ENCODE data around the gene PPIL1. TPM values are rescaled to one million over a fixed set of nuclear protein-coding genes. Genes with fewer than 3 reads are reported as not detected.

Gene PPIL1
- total RNA-seq, 2 donors from 2014 or later = 12.0 to 12.9 TPM

GRCh38 chr6:36850021-36850420 lies 24.6 kb downstream of the PPIL1 start:
- H3K9me3 ChIP-seq = no peaks in the 10 kb centered on the region
- ATAC-seq (ENCODE audit: insufficient number of reproducible peaks, low FRiP score, low read depth) (no peak), DNase-seq (ENCODE audit: low spot score) (no peak)
- no peaks in the 10 kb centered on the region for H3K27me3 ChIP-seq (replicated peaks; ENCODE audit: insufficient read depth)
- no peak for TF ChIP-seq CTCF (IDR thresholded peaks at IDR 0.05)
- no peaks in the 10 kb centered on the region for H3K36me3 ChIP-seq
- no peak overlapping the region for H3K27ac ChIP-seq
- H3K4me1 ChIP-seq (ENCODE audit: control insufficient read depth in 1 of 2, low read depth in 2 of 2) = peaks cover 6 to 28% of the 10 kb centered on the region in 2 donors
- no peak overlapping the region for H3K4me3 ChIP-seq

- TF ChIP-seq CTCF (IDR thresholded peaks at IDR 0.05) = no peak
- H3K36me3 ChIP-seq = no peaks in the 10 kb centered on the region
- no peak overlapping the region for H3K27ac ChIP-seq
- peak overlapping the region; percentile 33 for H3K4me3 ChIP-seq
- ATAC-seq (ENCODE audit: insufficient number of reproducible peaks, low FRiP score, low read depth) (no peak), DNase-seq (ENCODE audit: low spot score) (no peak)
- no peaks in the 10 kb centered on the region for H3K27me3 ChIP-seq (replicated peaks; ENCODE audit: insufficient read depth)
- H3K4me1 ChIP-seq (ENCODE audit: control insufficient read depth in 1 of 2, low read depth in 2 of 2) = peaks cover 6 to 24% of the 10 kb centered on the region in 2 donors
- H3K9me3 ChIP-seq = no peaks in the 10 kb centered on the region
These were observed 25.8 kb downstream of the PPIL1 start for GRCh38 chr6:36848658-36849441.

- no peak for DNase-seq (ENCODE audit: low spot score)
- ATAC-seq (ENCODE audit: insufficient number of reproducible peaks, low FRiP score, low read depth) = no peak
These were observed 26.6 kb downstream of the PPIL1 start for GRCh38 chr6:36847991-36848390.

GRCh38 chr6:36847152-36847551 lies 27.5 kb downstream of the PPIL1 start:
- Histone ChIP-seq H3K9me3 (no peaks in the 10 kb centered on the region), H3K27me3 (replicated peaks; ENCODE audit: insufficient read depth) (no peaks in the 10 kb centered on the region), H3K4me1 (ENCODE audit: control insufficient read depth in 1 of 2, low read depth in 2 of 2) (peaks cover 0 to 10% of the 10 kb centered on the region in 2 donors), H3K27ac (no peak overlapping the region), H3K4me3 (no peak overlapping the region), H3K36me3 (no peaks in the 10 kb centered on the region)
- no peak for DNase-seq (ENCODE audit: low spot score)
- no peak for ATAC-seq (ENCODE audit: insufficient number of reproducible peaks, low FRiP score, low read depth)
- TF ChIP-seq CTCF (IDR thresholded peaks at IDR 0.05) = no peak

More at GRCh38 chr6:36847991-36848390, 26.6 kb downstream of the PPIL1 start:
- Histone ChIP-seq H3K36me3 (no peaks in the 10 kb centered on the region), H3K27me3 (replicated peaks; ENCODE audit: insufficient read depth) (no peaks in the 10 kb centered on the region), H3K27ac (no peak overlapping the region), H3K4me1 (ENCODE audit: control insufficient read depth in 1 of 2, low read depth in 2 of 2) (peaks cover 1 to 18% of the 10 kb centered on the region in 2 donors), H3K4me3 (no peak overlapping the region), H3K9me3 (no peaks in the 10 kb centered on the region)
- TF ChIP-seq CTCF (IDR thresholded peaks at IDR 0.05) = no peak

GRCh38 chr6:36845233-36845632 lies 29.4 kb downstream of the PPIL1 start:
- H3K36me3 ChIP-seq = no peaks in the 10 kb centered on the region
- H3K4me3 ChIP-seq = no peak overlapping the region
- no peaks in the 10 kb centered on the region for H3K27me3 ChIP-seq (replicated peaks; ENCODE audit: insufficient read depth)
- DNase-seq (ENCODE audit: low spot score) = no peak
- no peak for ATAC-seq (ENCODE audit: insufficient number of reproducible peaks, low FRiP score, low read depth)
- H3K9me3 ChIP-seq = no peaks in the 10 kb centered on the region
- H3K27ac ChIP-seq = no peak overlapping the region
- peaks cover 10 to 16% of the 10 kb centered on the region in 2 donors for H3K4me1 ChIP-seq (ENCODE audit: control insufficient read depth in 1 of 2, low read depth in 2 of 2)
- no peak for TF ChIP-seq CTCF (IDR thresholded peaks at IDR 0.05)
